Activated naive CD8-positive, alpha-beta T cell treated with anti-CD3 and anti-CD28 coated beads for 36 hours (primary cell): ENCODE data around the gene AMBP. TPM values are rescaled to one million over a fixed set of nuclear protein-coding genes. Genes with fewer than 3 reads are reported as not detected.

Experiments used
- DNase-seq: peaks from one replicate; pipeline ENCODE4 v3.0.0; 2021
- H3K27ac Mint-ChIP-seq: one replicate; pipeline ENCODE4 v1.8.0; 2022; ENCODE audit warnings: mild to moderate bottlenecking, moderate library complexity, mixed read lengths
- H3K27me3 Mint-ChIP-seq: one replicate; pipeline ENCODE4 v1.8.0; 2022; ENCODE audit warnings: mild to moderate bottlenecking, mixed read lengths
- H3K36me3 Mint-ChIP-seq: one replicate; pipeline ENCODE4 v1.8.0; 2021; ENCODE audit warnings: mild to moderate bottlenecking, mixed read lengths
- H3K4me1 Mint-ChIP-seq: one replicate; pipeline ENCODE4 v1.8.0; 2021; ENCODE audit warnings: mixed read lengths
- H3K4me3 Mint-ChIP-seq: one replicate; pipeline ENCODE4 v1.8.0; 2022; ENCODE audit warnings: mild to moderate bottlenecking, moderate library complexity, mixed read lengths
- H3K9me3 Mint-ChIP-seq: one replicate; pipeline ENCODE4 v1.8.0; 2022; ENCODE audit warnings: mixed read lengths
- total RNA-seq, 2 experiments: library from RNA; stranded (reverse); gene quantifications; one replicate each; pipeline ENCODE4 v1.2.3, GENCODE V29; 2021

AMBP gene
- total RNA-seq, 2 experiments from 2014 or later: not detected

GRCh38 chr9:114030364-114030763 is 47.7 kb downstream of the AMBP start:
- Mint-ChIP-seq H3K4me3 (no peak overlapping the region), H3K4me1 (no peaks in the 10 kb centered on the region), H3K27ac (no peak overlapping the region), H3K27me3 (no peaks in the 10 kb centered on the region), H3K9me3 (no peaks in the 10 kb centered on the region), H3K36me3 (no peaks in the 10 kb centered on the region)
- DNase-seq: no peak

- Mint-ChIP-seq H3K36me3 (peaks cover 6% of the 10 kb centered on the region), H3K27me3 (no peaks in the 10 kb centered on the region), H3K4me1 (no peaks in the 10 kb centered on the region), H3K9me3 (peaks cover 6% of the 10 kb centered on the region), H3K4me3 (no peak overlapping the region), H3K27ac (no peak overlapping the region)
- DNase-seq: no peak
Observed at GRCh38 chr9:114029311-114030170, 48.6 kb downstream of the AMBP start.

- Mint-ChIP-seq H3K27me3 (no peaks in the 10 kb centered on the region), H3K27ac (no peak overlapping the region), H3K9me3 (peaks cover 12% of the 10 kb centered on the region), H3K36me3 (peaks cover 6% of the 10 kb centered on the region), H3K4me1 (no peaks in the 10 kb centered on the region), H3K4me3 (no peak overlapping the region)
- no peak for DNase-seq
Observed at GRCh38 chr9:114028646-114029045, 49.5 kb downstream of the AMBP start.

- Mint-ChIP-seq H3K27me3 (no peaks in the 10 kb centered on the region), H3K4me1 (no peaks in the 10 kb centered on the region), H3K9me3 (peaks cover 17% of the 10 kb centered on the region), H3K36me3 (peaks cover 6% of the 10 kb centered on the region), H3K27ac (no peak overlapping the region), H3K4me3 (no peak overlapping the region)
- no peak for DNase-seq
Observed at GRCh38 chr9:114027863-114028465, 50.1 kb downstream of the AMBP start.

GRCh38 chr9:114027159-114027862 is 50.8 kb downstream of the AMBP start:
- Mint-ChIP-seq H3K4me3 (no peak overlapping the region), H3K4me1 (no peaks in the 10 kb centered on the region), H3K27ac (no peak overlapping the region), H3K27me3 (no peaks in the 10 kb centered on the region), H3K36me3 (peaks cover 6% of the 10 kb centered on the region), H3K9me3 (peaks cover 22% of the 10 kb centered on the region)
- DNase-seq: no peak

- Mint-ChIP-seq H3K4me3 (no peak overlapping the region), H3K36me3 (peaks cover 6% of the 10 kb centered on the region), H3K4me1 (no peaks in the 10 kb centered on the region), H3K27ac (no peak overlapping the region), H3K9me3 (peaks cover 22% of the 10 kb centered on the region), H3K27me3 (no peaks in the 10 kb centered on the region)
- no peak for DNase-seq
Observed at GRCh38 chr9:114026335-114026734, 51.8 kb downstream of the AMBP start.

- no peak for DNase-seq
- H3K9me3 Mint-ChIP-seq: peaks cover 22% of the 10 kb centered on the region
- H3K36me3 Mint-ChIP-seq: peaks cover 6% of the 10 kb centered on the region
- H3K4me1 Mint-ChIP-seq: no peaks in the 10 kb centered on the region
- H3K27ac Mint-ChIP-seq: no peak overlapping the region
- no peak overlapping the region for H3K4me3 Mint-ChIP-seq
- no peaks in the 10 kb centered on the region for H3K27me3 Mint-ChIP-seq
Observed at GRCh38 chr9:114025760-114026159, 52.3 kb downstream of the AMBP start.

- H3K27ac Mint-ChIP-seq: no peak overlapping the region
- no peaks in the 10 kb centered on the region for H3K27me3 Mint-ChIP-seq
- DNase-seq: no peak
- H3K9me3 Mint-ChIP-seq: peaks cover 22% of the 10 kb centered on the region
- H3K4me1 Mint-ChIP-seq: no peaks in the 10 kb centered on the region
- H3K4me3 Mint-ChIP-seq: no peak overlapping the region
- H3K36me3 Mint-ChIP-seq: peaks cover 6% of the 10 kb centered on the region
Observed at GRCh38 chr9:114025196-114025753, 52.8 kb downstream of the AMBP start.

GRCh38 chr9:114023961-114024360 is 54.1 kb downstream of the AMBP start:
- H3K4me1 Mint-ChIP-seq: no peaks in the 10 kb centered on the region
- H3K36me3 Mint-ChIP-seq: peaks cover 6% of the 10 kb centered on the region
- H3K4me3 Mint-ChIP-seq: no peak overlapping the region
- no peak overlapping the region for H3K27ac Mint-ChIP-seq
- no peaks in the 10 kb centered on the region for H3K27me3 Mint-ChIP-seq
- peaks cover 22% of the 10 kb centered on the region for H3K9me3 Mint-ChIP-seq
- no peak for DNase-seq

- no peak overlapping the region for H3K27ac Mint-ChIP-seq
- H3K9me3 Mint-ChIP-seq: peaks cover 22% of the 10 kb centered on the region
- DNase-seq: no peak
- peaks cover 6% of the 10 kb centered on the region for H3K36me3 Mint-ChIP-seq
- H3K4me3 Mint-ChIP-seq: no peak overlapping the region
- no peaks in the 10 kb centered on the region for H3K27me3 Mint-ChIP-seq
- H3K4me1 Mint-ChIP-seq: no peaks in the 10 kb centered on the region
Observed at GRCh38 chr9:114021578-114021977, 56.5 kb downstream of the AMBP start.

GRCh38 chr9:114017741-114018715 is 60.1 kb downstream of the AMBP start:
- H3K27me3 Mint-ChIP-seq: no peaks in the 10 kb centered on the region
- peaks cover 9% of the 10 kb centered on the region for H3K9me3 Mint-ChIP-seq
- H3K27ac Mint-ChIP-seq: no peak overlapping the region
- no peak for DNase-seq
- no peaks in the 10 kb centered on the region for H3K36me3 Mint-ChIP-seq
- H3K4me3 Mint-ChIP-seq: no peak overlapping the region
- no peaks in the 10 kb centered on the region for H3K4me1 Mint-ChIP-seq

GRCh38 chr9:114016629-114017423 is 61.3 kb downstream of the AMBP start:
- Mint-ChIP-seq H3K4me1 (no peaks in the 10 kb centered on the region), H3K27ac (no peak overlapping the region), H3K27me3 (no peaks in the 10 kb centered on the region), H3K36me3 (no peaks in the 10 kb centered on the region), H3K4me3 (no peak overlapping the region), H3K9me3 (peaks cover 3% of the 10 kb centered on the region)
- DNase-seq: no peak

- no peak overlapping the region for H3K27ac Mint-ChIP-seq
- H3K4me3 Mint-ChIP-seq: no peak overlapping the region
- H3K27me3 Mint-ChIP-seq: no peaks in the 10 kb centered on the region
- H3K36me3 Mint-ChIP-seq: no peaks in the 10 kb centered on the region
- H3K9me3 Mint-ChIP-seq: peaks cover 3% of the 10 kb centered on the region
- DNase-seq: no peak
- no peaks in the 10 kb centered on the region for H3K4me1 Mint-ChIP-seq
Observed at GRCh38 chr9:114016101-114016500, 62.0 kb downstream of the AMBP start.

- Mint-ChIP-seq H3K4me1 (no peaks in the 10 kb centered on the region), H3K27ac (no peak overlapping the region), H3K9me3 (peaks cover 3% of the 10 kb centered on the region), H3K27me3 (no peaks in the 10 kb centered on the region), H3K4me3 (no peak overlapping the region), H3K36me3 (no peaks in the 10 kb centered on the region)
- no peak for DNase-seq
Observed at GRCh38 chr9:114015607-114016006, 62.5 kb downstream of the AMBP start.
